HCT116 (cell line): Measurements from ENCODE around the gene RUNX2. TPM values are rescaled to one million over a fixed set of nuclear protein-coding genes. Genes with fewer than 3 reads are reported as not detected.
A peak's percentile ranks its signal among the peaks of the same experiment; 100 is the strongest.

Experiments used
- ATAC-seq: fragments of 200-7000 bp; cut with Tn5 transposase; 2 replicates; pipeline ENCODE4 v1.9.1; 2020; ENCODE audit warnings: mild to moderate bottlenecking, moderate library complexity
- BruUV-seq: library from RNA; stranded (reverse); fragments of 400-500 nt; replicated peaks from 2 replicates; lab custom pipeline; 2021; lab: Mats Ljungman, UMichigan
- CTCF ChIA-PET: fragments of 300-600 bp; sonication (Branson Sonifier 250); formaldehyde crosslinking; loops from one replicate; lab custom pipeline; 2021; ENCODE audit warnings: antibody characterized with exemption; lab: Charles Lee
- POLR2A ChIA-PET: fragments of 300-600, 350-600 bp; sonication (Branson Sonifier 250); formaldehyde crosslinking; loops from one replicate; lab custom pipeline; 2021; ENCODE audit warnings: antibody characterized with exemption; lab: Charles Lee
- RAD21 ChIA-PET, 2 experiments: fragments of 300-600 bp; sonication (Branson Sonifier 250); formaldehyde crosslinking; loops; one replicate each; lab custom pipeline; 2023; ENCODE audit warnings: low total read pairs in 2 of 2; ENCODE audit not compliant: uncharacterized antibody in 2 of 2, unreplicated experiment in 2 of 2, low non-redundant PET in 1 of 2; lab: Charles Lee
- DNase-seq: peaks from one replicate; pipeline ENCODE4 v3.0.0-alpha.2; 2010; ENCODE audit warnings: low read depth, low spot score
- H2AFZ ChIP-seq: fragments of 200-600 bp; shearing (Covaris generic), sonication (generic); 2 replicates; pipeline ENCODE4 v1.6.1; 2017; ENCODE audit warnings: low read depth, mixed run types, mixed read lengths, antibody characterized with exemption, low read length; ENCODE audit not compliant: poor library complexity, severe bottlenecking
- H3K27ac ChIP-seq: 2 replicates; pipeline ENCODE4 v1.5.1; 2012; ENCODE audit warnings: low read depth, low read length
- H3K27me3 ChIP-seq: fragments of 200-600 bp; sonication (generic); 2 replicates; pipeline ENCODE4 v1.6.1; 2016; ENCODE audit warnings: mixed run types, low read length, mixed read lengths; ENCODE audit not compliant: insufficient read depth
- H3K36me3 ChIP-seq, 2 experiments: fragments of 200-500 bp in 1 of 2; fragments of 200-600 bp in 1 of 2; sonication (Bioruptor generic) in 1 of 2; sonication (generic) in 1 of 2; 2 replicates each; pipeline versions ENCODE4 v1.5.1 to v1.6.1; 2014 to 2016; ENCODE audit warnings: low read length in 2 of 2, inconsistent platforms in 1 of 2, mixed read lengths in 1 of 2, mixed run types in 1 of 2; ENCODE audit not compliant: insufficient read depth in 2 of 2, control insufficient read depth in 1 of 2
- H3K4me1 ChIP-seq, 2 experiments: fragments of 200-600 bp in 1 of 2; sonication (generic) in 1 of 2; 2 replicates each; pipeline versions ENCODE4 v1.5.1 to v1.6.1; 2012 to 2017; ENCODE audit warnings: low read length in 2 of 2, inconsistent platforms in 1 of 2, mild to moderate bottlenecking in 1 of 2, mixed read lengths in 1 of 2, mixed run types in 1 of 2, moderate library complexity in 1 of 2; ENCODE audit not compliant: insufficient read depth in 2 of 2, control insufficient read depth in 1 of 2
- H3K4me2 ChIP-seq: fragments of 200-600 bp; sonication (generic); 2 replicates; pipeline ENCODE4 v1.6.1; 2017; ENCODE audit warnings: mixed run types, low read length, mixed read lengths
- H3K4me3 ChIP-seq, 2 experiments: fragments of 200-600 bp in 1 of 2; sonication (generic) in 1 of 2; replicated peaks in 1 of 2; 2 replicates each; pipeline ENCODE4 v1.5.1; 2011 to 2016; ENCODE audit warnings: low read length in 2 of 2, control low read depth in 1 of 2, low read depth in 1 of 2, mild to moderate bottlenecking in 1 of 2, mixed read lengths in 1 of 2, mixed run types in 1 of 2
- H3K79me2 ChIP-seq: fragments of 200-600 bp; sonication (generic); 2 replicates; pipeline ENCODE4 v1.6.1; 2017; ENCODE audit warnings: mild to moderate bottlenecking, mixed run types, low read length, moderate library complexity, mixed read lengths; ENCODE audit not compliant: insufficient read depth
- H3K9ac ChIP-seq: fragments of 200-600 bp; sonication (generic); 2 replicates; pipeline ENCODE4 v1.6.1; 2016; ENCODE audit warnings: low read length, mixed read lengths
- H3K9me2 ChIP-seq: fragments of 200-600 bp; sonication (generic), shearing (Covaris generic); 2 replicates; pipeline ENCODE4 v1.6.1; 2017; ENCODE audit warnings: mixed run types, mild to moderate bottlenecking, moderate library complexity; ENCODE audit not compliant: insufficient read depth
- H3K9me3 ChIP-seq, 2 experiments: fragments of 200-500 bp in 1 of 2; fragments of 200-600 bp in 1 of 2; sonication (Bioruptor generic) in 1 of 2; sonication (generic) in 1 of 2; 2 replicates each; pipeline ENCODE4 v1.6.1; 2014 to 2017; ENCODE audit warnings: low read length in 2 of 2, mixed read lengths in 2 of 2, inconsistent platforms in 1 of 2, low read depth in 1 of 2, mild to moderate bottlenecking in 1 of 2, mixed run types in 1 of 2, moderate library complexity in 1 of 2; ENCODE audit not compliant: control insufficient read depth in 1 of 2, insufficient read depth in 1 of 2
- H4K20me1 ChIP-seq: fragments of 200-600 bp; sonication (generic), shearing (Covaris generic); 2 replicates; pipeline ENCODE4 v1.6.1; 2017; ENCODE audit warnings: mixed run types, mild to moderate bottlenecking, moderate library complexity; ENCODE audit not compliant: insufficient read depth
- CBX3 ChIP-seq: IDR thresholded peaks from 2 replicates; pipeline ENCODE4 v1.6.1; 2012; ENCODE audit warnings: low read depth
- CEBPB ChIP-seq: IDR thresholded peaks from 2 replicates; pipeline ENCODE4 v1.6.1; 2012; ENCODE audit warnings: low read depth
- EGR1 ChIP-seq: IDR thresholded peaks from 2 replicates; pipeline ENCODE4 v1.6.1; 2012; ENCODE audit warnings: low read depth
- ELF1 ChIP-seq: IDR thresholded peaks from 2 replicates; pipeline ENCODE4 v1.6.1; 2012; ENCODE audit warnings: low read depth, borderline replicate concordance
- FOSL1 ChIP-seq: IDR thresholded peaks from 2 replicates; pipeline ENCODE4 v1.6.1; 2012; ENCODE audit warnings: low read depth
- JUND ChIP-seq: IDR thresholded peaks from 2 replicates; pipeline ENCODE4 v1.6.1; 2012
- POLR2A ChIP-seq: IDR thresholded peaks from 2 replicates; pipeline ENCODE4 v1.7.0; 2011; ENCODE audit warnings: borderline replicate concordance; ENCODE audit not compliant: insufficient read depth, insufficient read length; ENCODE audit errors: extremely low read depth
- POLR2AphosphoS5 ChIP-seq: IDR thresholded peaks from 2 replicates; pipeline ENCODE4 v1.6.1; 2011; ENCODE audit warnings: mild to moderate bottlenecking, low read depth, low read length, moderate library complexity
- SP1 ChIP-seq: IDR thresholded peaks from 2 replicates; pipeline ENCODE4 v1.6.1; 2012; ENCODE audit warnings: low read depth
- ZFX ChIP-seq: fragments of 450-650 bp; IDR thresholded peaks from 2 replicates; pipeline ENCODE4 v1.6.1; 2017
- ZNF274 ChIP-seq: fragments of 200-500 bp; sonication (Bioruptor generic); IDR thresholded peaks from 2 replicates; pipeline ENCODE4 v1.6.1; 2014; ENCODE audit warnings: mild to moderate bottlenecking, low read depth, low read length, inconsistent platforms
- intact Hi-C: fragments of 100-400 bp; cut with micrococcal nuclease; formaldehyde crosslinking; loops from 2 replicates; pipeline ENCODE4 v1.10.0; 2022
- total RNA-seq: library from RNA; stranded (reverse); gene quantifications from one replicate; pipeline ENCODE4 v1.2.1, GENCODE V29; 2021; ENCODE audit not compliant: unreplicated experiment
- TF ChIP-seq, protein P1 (sequence below): IDR thresholded peaks from 2 replicates; pipeline ENCODE4 v1.6.1; 2012; ENCODE audit warnings: low read depth
- TF ChIP-seq, protein P2 (sequence below): IDR thresholded peaks from 2 replicates; pipeline ENCODE4 v1.6.1; 2012
- TF ChIP-seq, protein P3 (sequence below): IDR thresholded peaks from 2 replicates; pipeline ENCODE4 v1.6.1; 2011; ENCODE audit warnings: mild to moderate bottlenecking, low read length, moderate library complexity; ENCODE audit not compliant: insufficient replicate concordance; ENCODE audit errors: extremely low read depth

The RUNX2 gene
- total RNA-seq, 1 experiment from 2014 or later = 1.1 TPM

DNA sequence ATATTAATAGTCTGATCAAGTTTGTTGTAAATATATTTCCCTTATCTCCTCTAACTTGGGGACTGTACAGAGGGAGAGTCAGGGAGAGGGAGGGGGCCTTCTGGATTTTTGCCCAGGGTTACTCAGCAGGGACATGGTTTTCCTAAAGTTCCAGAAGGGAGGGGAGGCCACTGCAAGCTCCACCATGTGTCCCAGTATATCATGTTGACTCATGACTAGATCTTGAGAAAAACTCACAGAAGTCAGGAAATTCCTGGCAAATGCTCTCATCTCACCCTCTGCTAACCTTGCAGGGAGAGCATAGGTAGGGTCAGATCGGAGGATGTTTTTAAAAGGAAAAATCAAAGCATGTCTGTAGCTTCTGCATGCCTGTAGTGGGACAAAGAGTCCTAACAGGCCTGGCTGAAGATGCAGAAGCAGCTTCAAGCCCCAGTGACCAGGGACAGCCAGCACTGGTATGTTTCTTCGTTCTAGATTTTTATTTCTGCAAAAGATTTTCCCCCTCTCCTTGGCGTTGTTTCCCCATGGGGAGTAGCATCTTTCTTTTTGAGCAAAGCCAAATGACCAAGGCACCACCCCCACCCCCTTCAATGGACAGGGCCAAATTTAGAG is 322.5 kb downstream of the RUNX2 start:
- H4K20me1 ChIP-seq = no peaks in the 10 kb centered on the region
- CTCF ChIA-PET = no interaction called here
- H2AFZ ChIP-seq = no peak overlapping the region
- H3K9ac ChIP-seq = peak overlapping the region; percentile 6; the same call in 1 of the 2 replicates
- intact Hi-C loops = no loop called here
- RAD21 ChIA-PET = no interaction called here
- H3K4me3 ChIP-seq = peak overlapping the region in 1 of 2 experiments; percentile 5; a peak in 1 of 4 replicates
- peak overlapping the region; percentile 56 for H3K4me2 ChIP-seq
- H3K9me3 ChIP-seq = no peaks in the 10 kb centered on the region
- H3K79me2 ChIP-seq = no peaks in the 10 kb centered on the region
- ATAC-seq (peak; percentile 87), DNase-seq (peak; percentile 16)
- no peaks in the 10 kb centered on the region for H3K36me3 ChIP-seq
- 0 out of 2 replicates have a peak, but pooled peaks cover 9% of the 10 kb centered on the region for H3K27me3 ChIP-seq
- H3K9me2 ChIP-seq = no peaks in the 10 kb centered on the region
- no TSS peak for BruUV-seq
- no peak overlapping the region for H3K27ac ChIP-seq
- peak; percentile 49; the same call in 1 of the 2 replicates for TF ChIP-seq FOSL1
- TF ChIP-seq EGR1 = no peak
- no peak for TF ChIP-seq ELF1
- TF ChIP-seq, protein P1, sequence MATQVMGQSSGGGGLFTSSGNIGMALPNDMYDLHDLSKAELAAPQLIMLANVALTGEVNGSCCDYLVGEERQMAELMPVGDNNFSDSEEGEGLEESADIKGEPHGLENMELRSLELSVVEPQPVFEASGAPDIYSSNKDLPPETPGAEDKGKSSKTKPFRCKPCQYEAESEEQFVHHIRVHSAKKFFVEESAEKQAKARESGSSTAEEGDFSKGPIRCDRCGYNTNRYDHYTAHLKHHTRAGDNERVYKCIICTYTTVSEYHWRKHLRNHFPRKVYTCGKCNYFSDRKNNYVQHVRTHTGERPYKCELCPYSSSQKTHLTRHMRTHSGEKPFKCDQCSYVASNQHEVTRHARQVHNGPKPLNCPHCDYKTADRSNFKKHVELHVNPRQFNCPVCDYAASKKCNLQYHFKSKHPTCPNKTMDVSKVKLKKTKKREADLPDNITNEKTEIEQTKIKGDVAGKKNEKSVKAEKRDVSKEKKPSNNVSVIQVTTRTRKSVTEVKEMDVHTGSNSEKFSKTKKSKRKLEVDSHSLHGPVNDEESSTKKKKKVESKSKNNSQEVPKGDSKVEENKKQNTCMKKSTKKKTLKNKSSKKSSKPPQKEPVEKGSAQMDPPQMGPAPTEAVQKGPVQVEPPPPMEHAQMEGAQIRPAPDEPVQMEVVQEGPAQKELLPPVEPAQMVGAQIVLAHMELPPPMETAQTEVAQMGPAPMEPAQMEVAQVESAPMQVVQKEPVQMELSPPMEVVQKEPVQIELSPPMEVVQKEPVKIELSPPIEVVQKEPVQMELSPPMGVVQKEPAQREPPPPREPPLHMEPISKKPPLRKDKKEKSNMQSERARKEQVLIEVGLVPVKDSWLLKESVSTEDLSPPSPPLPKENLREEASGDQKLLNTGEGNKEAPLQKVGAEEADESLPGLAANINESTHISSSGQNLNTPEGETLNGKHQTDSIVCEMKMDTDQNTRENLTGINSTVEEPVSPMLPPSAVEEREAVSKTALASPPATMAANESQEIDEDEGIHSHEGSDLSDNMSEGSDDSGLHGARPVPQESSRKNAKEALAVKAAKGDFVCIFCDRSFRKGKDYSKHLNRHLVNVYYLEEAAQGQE = no peak
- no peak for TF ChIP-seq ZFX
- TF ChIP-seq JUND = peak; percentile 51
- 0 out of 2 replicates have a peak, but pooled peaks have one; percentile 24 for TF ChIP-seq CEBPB
- TF ChIP-seq POLR2AphosphoS5 = no peak
- peak; percentile 25; the same call in 1 of the 2 replicates for TF ChIP-seq CBX3
- TF ChIP-seq SP1 = peak; percentile 49; the same call in 1 of the 2 replicates
- TF ChIP-seq POLR2A = no peak
- TF ChIP-seq, protein P2, sequence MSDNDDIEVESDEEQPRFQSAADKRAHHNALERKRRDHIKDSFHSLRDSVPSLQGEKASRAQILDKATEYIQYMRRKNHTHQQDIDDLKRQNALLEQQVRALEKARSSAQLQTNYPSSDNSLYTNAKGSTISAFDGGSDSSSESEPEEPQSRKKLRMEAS = peak; percentile 56
- TF ChIP-seq ZNF274 = no peak
- TF ChIP-seq, protein P3, sequence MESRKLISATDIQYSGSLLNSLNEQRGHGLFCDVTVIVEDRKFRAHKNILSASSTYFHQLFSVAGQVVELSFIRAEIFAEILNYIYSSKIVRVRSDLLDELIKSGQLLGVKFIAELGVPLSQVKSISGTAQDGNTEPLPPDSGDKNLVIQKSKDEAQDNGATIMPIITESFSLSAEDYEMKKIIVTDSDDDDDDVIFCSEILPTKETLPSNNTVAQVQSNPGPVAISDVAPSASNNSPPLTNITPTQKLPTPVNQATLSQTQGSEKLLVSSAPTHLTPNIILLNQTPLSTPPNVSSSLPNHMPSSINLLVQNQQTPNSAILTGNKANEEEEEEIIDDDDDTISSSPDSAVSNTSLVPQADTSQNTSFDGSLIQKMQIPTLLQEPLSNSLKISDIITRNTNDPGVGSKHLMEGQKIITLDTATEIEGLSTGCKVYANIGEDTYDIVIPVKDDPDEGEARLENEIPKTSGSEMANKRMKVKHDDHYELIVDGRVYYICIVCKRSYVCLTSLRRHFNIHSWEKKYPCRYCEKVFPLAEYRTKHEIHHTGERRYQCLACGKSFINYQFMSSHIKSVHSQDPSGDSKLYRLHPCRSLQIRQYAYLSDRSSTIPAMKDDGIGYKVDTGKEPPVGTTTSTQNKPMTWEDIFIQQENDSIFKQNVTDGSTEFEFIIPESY = no peak
- POLR2A ChIA-PET = no interaction called here
- peaks cover 16 to 47% of the 10 kb centered on the region in 2 experiments for H3K4me1 ChIP-seq
